ENCODE measurements around the gene TRMT61A.

GRCh38 chr14:103499709-103500108 is 29.3 kb upstream of the TRMT61A start:
- TF ChIP-seq CTCF (IDR thresholded peaks at IDR 0.05; ENCODE audit: insufficient read depth, low read length, poor library complexity, severe bottlenecking) = no peak
- no peak for TF ChIP-seq EZH2phosphoT487 (conservative IDR thresholded peaks at IDR 0.05; ENCODE audit: low read length)

All from SU-DHL-6 (cell line).